Right lobe of liver (tissue), 4 donors: ENCODE data around the gene NTM.

Experiments
- CTCF ChIP-seq, 4 donors: fragments of 200-600 bp in 3 of 4; fragments of 450-650 bp in 1 of 4; IDR thresholded peaks; one replicate each; pipeline versions ENCODE4 v1.5.1 to v1.8.0; 2016 to 2022; ENCODE audit warnings: antibody characterized with exemption in 4 of 4, mild to moderate bottlenecking in 2 of 4
- POLR2A ChIP-seq: fragments of 450-650 bp; IDR thresholded peaks from one replicate; pipeline ENCODE4 v1.6.1; 2017; ENCODE audit warnings: antibody characterized with exemption, mild to moderate bottlenecking
- donor health status: DM: no; HTN: no; CAD: no.
- donor health status: DM: no; HTN: no; CAD: no.
- donor health status: DM: no; HTN: yes; CAD: no.

GRCh38 chr11:131611322-131611721 lies 240.9 kb downstream of the NTM start:
- TF ChIP-seq CTCF (IDR thresholded peaks at IDR 0.05) (no peak), POLR2A (no peak)
